Ishikawa (cell line): Measurements from ENCODE around the gene KCNB1.

Experiments
- CEBPB ChIP-seq: IDR thresholded peaks from 2 replicates; pipeline ENCODE4 v1.6.1; 2012
- CREB1 ChIP-seq: IDR thresholded peaks from 2 replicates; pipeline ENCODE4 v1.6.1; 2012; ENCODE audit warnings: low read depth
- EGR1 ChIP-seq: IDR thresholded peaks from 2 replicates; pipeline ENCODE4 v1.6.1; 2012
- EP300 ChIP-seq: IDR thresholded peaks from 2 replicates; pipeline ENCODE4 v1.6.1; 2012; ENCODE audit warnings: borderline replicate concordance
- FOXM1 ChIP-seq: IDR thresholded peaks from 2 replicates; pipeline ENCODE4 v1.6.1; 2012; ENCODE audit warnings: low read depth, borderline replicate concordance
- MAX ChIP-seq: IDR thresholded peaks from 2 replicates; pipeline ENCODE4 v1.6.1; 2012
- NFIC ChIP-seq: IDR thresholded peaks from 2 replicates; pipeline ENCODE4 v1.6.1; 2012
- RAD21 ChIP-seq: IDR thresholded peaks from 2 replicates; pipeline ENCODE4 v1.6.1; 2012; ENCODE audit warnings: low read depth
- REST ChIP-seq: IDR thresholded peaks from 2 replicates; pipeline ENCODE4 v1.6.1; 2012; ENCODE audit warnings: low read depth, mild to moderate bottlenecking
- TAF1 ChIP-seq: IDR thresholded peaks from 2 replicates; pipeline ENCODE4 v1.6.1; 2012; ENCODE audit warnings: low read depth, mild to moderate bottlenecking
- TCF12 ChIP-seq: IDR thresholded peaks from 2 replicates; pipeline ENCODE4 v1.6.1; 2012; ENCODE audit warnings: low read depth
- TEAD4 ChIP-seq: IDR thresholded peaks from 2 replicates; pipeline ENCODE4 v1.6.1; 2012
- USF1 ChIP-seq: IDR thresholded peaks from 2 replicates; pipeline ENCODE4 v1.6.1; 2012
- YY1 ChIP-seq: IDR thresholded peaks from 2 replicates; pipeline ENCODE4 v1.6.1; 2012; ENCODE audit warnings: low read depth
- ZBTB7A ChIP-seq: IDR thresholded peaks from 2 replicates; pipeline ENCODE4 v1.6.1; 2012; ENCODE audit warnings: low read depth

Gene KCNB1

GRCh38 chr20:49381558-49382493, 100.6 kb downstream of the KCNB1 start:
- TF ChIP-seq TEAD4, result peak; percentile 85
- TF ChIP-seq USF1, result no peak
- 0 out of 2 replicates have a peak, but pooled peaks have one; percentile 53 for TF ChIP-seq EP300
- peak; percentile 52; the same call in 1 of the 2 replicates for TF ChIP-seq TCF12
- TF ChIP-seq NFIC, result peak; percentile 92
- peak; percentile 50 for TF ChIP-seq CEBPB
- TF ChIP-seq MAX, result 0 out of 2 replicates have a peak, but pooled peaks have one; percentile 18
- no peak for TF ChIP-seq CREB1

GRCh38 chr20:49380337-49380780, 102.1 kb downstream of the KCNB1 start:
- TF ChIP-seq CEBPB (no peak), TAF1 (no peak), RAD21 (no peak), EGR1 (no peak), REST (no peak), NFIC (no peak), EP300 (no peak)

- no peak for TF ChIP-seq USF1
- TF ChIP-seq CEBPB, result no peak
- no peak for TF ChIP-seq CREB1
- TF ChIP-seq TEAD4, result no peak
- TF ChIP-seq NFIC, result no peak
- TF ChIP-seq RAD21, result no peak
These were observed 103.1 kb downstream of the KCNB1 start for GRCh38 chr20:49379338-49379737.

- TF ChIP-seq CREB1 (no peak), FOXM1 (no peak), TEAD4 (no peak), TAF1 (no peak), ZBTB7A (no peak), EGR1 (no peak), TCF12 (no peak), CEBPB (no peak), EP300 (no peak), YY1 (no peak), NFIC (no peak), MAX (no peak), USF1 (no peak), REST (no peak)
These were observed 105.1 kb downstream of the KCNB1 start for GRCh38 chr20:49377326-49377725.

- no peak for TF ChIP-seq CEBPB
- TF ChIP-seq ZBTB7A, result no peak
- no peak for TF ChIP-seq USF1
- no peak for TF ChIP-seq REST
- TF ChIP-seq NFIC, result no peak
- no peak for TF ChIP-seq TAF1
- no peak for TF ChIP-seq RAD21
- no peak for TF ChIP-seq EP300
- no peak for TF ChIP-seq MAX
- no peak for TF ChIP-seq YY1
- TF ChIP-seq EGR1, result no peak
- no peak for TF ChIP-seq CREB1
- TF ChIP-seq FOXM1, result no peak
- no peak for TF ChIP-seq TEAD4
- no peak for TF ChIP-seq TCF12
These were observed 107.3 kb downstream of the KCNB1 start for GRCh38 chr20:49375170-49375569.
